Rectal smooth muscle tissue (tissue), 1 donor: ENCODE measurements around the gene HLA-A.
A peak's percentile ranks its signal among the peaks of the same experiment; 100 is the strongest.

Source experiments
- H3K27ac ChIP-seq: one replicate; pipeline ENCODE4 v1.7.0; 2013; ENCODE audit warnings: low read depth, low read length, inconsistent platforms
- H3K27me3 ChIP-seq: one replicate; pipeline ENCODE4 v1.7.0; 2013; ENCODE audit warnings: low read length; ENCODE audit not compliant: control insufficient read depth, insufficient read depth
- H3K36me3 ChIP-seq: one replicate; pipeline ENCODE4 v1.7.0; 2013; ENCODE audit warnings: low read length; ENCODE audit not compliant: control insufficient read depth, insufficient read depth
- H3K4me1 ChIP-seq: one replicate; pipeline ENCODE4 v1.7.0; 2013; ENCODE audit warnings: low read length; ENCODE audit not compliant: control insufficient read depth, insufficient read depth
- H3K4me3 ChIP-seq: one replicate; pipeline ENCODE4 v1.7.0; 2013; ENCODE audit warnings: low read length
- H3K9ac ChIP-seq: one replicate; pipeline ENCODE4 v1.7.0; 2013; ENCODE audit warnings: low read length

The HLA-A gene

GRCh38 chr6:29942275-29943052, at the start of gene HLA-A:
Gene HLA-A, plus strand, starts transcription at chr6:29942532. Its CDS starts 22 bp downstream, at chr6:29942554.
- H3K4me1 ChIP-seq, result peaks cover 3% of the 10 kb centered on the region

DNA sequence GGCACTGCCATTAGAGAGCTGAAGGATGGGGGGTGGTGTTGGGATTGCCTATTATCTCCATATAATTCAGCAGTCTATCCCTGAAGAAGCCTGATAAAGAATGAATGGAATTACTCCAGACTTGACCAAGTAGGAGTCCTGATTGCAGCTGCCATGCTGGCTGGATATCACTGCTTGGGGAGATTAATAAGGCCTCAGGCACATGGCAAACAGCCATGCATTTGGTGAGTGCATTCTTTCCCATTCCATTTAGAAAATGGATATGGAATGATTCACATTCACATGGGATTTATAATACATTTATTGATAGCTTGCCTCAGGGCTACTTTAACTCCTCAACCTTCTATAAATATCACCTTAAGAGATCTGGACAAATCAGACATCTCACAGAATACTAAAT, 49.6 kb upstream of the HLA-A start:
- H3K27me3 ChIP-seq, result no peaks in the 10 kb centered on the region

More at GRCh38 chr6:29942275-29943052, at the start of gene HLA-A:
- H3K36me3 ChIP-seq, result peaks cover 7% of the 10 kb centered on the region
- peak within 1 kb of the TSS; percentile 68 for H3K9ac ChIP-seq
- peak within 1 kb of the TSS; percentile 78 for H3K27ac ChIP-seq
- peak within 1 kb of the TSS; percentile 52 for H3K4me3 ChIP-seq
- H3K27me3 ChIP-seq, result no peaks in the 10 kb centered on the region

DNA sequence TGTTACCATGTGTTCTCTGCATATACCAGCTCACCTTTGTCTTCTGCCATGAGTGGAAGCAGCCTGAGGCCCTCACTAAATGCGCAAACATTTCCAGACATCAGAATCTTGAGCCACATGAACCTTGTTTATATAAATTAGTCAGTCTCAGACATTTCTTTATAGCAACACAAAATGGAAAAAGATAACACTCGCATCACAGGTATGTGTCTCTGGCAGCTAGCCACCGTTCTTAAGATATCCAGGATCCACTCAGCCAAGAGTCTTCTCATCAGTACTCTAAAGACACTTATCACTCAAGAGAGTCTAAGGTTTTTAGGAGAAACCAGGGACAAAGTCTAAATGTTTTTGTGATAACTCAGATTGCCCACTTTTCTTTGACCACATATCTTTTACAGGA, 43.1 kb upstream of the HLA-A start:
- H3K4me3 ChIP-seq, result no peak overlapping the region

More for the DNA sequence above, 49.6 kb upstream of the HLA-A start:
- Histone ChIP-seq H3K4me3 (no peak overlapping the region), H3K4me1 (no peaks in the 10 kb centered on the region), H3K9ac (no peak overlapping the region), H3K27ac (no peak overlapping the region), H3K36me3 (no peaks in the 10 kb centered on the region)

GRCh38 chr6:29905286-29905685, 37.0 kb upstream of the HLA-A start:
- Histone ChIP-seq H3K4me1 (no peaks in the 10 kb centered on the region), H3K9ac (no peak overlapping the region), H3K27ac (no peak overlapping the region), H3K27me3 (no peaks in the 10 kb centered on the region), H3K4me3 (no peak overlapping the region), H3K36me3 (no peaks in the 10 kb centered on the region)

More for the DNA sequence above, 43.1 kb upstream of the HLA-A start:
- Histone ChIP-seq H3K36me3 (no peaks in the 10 kb centered on the region), H3K9ac (no peak overlapping the region), H3K4me1 (no peaks in the 10 kb centered on the region), H3K27ac (no peak overlapping the region), H3K27me3 (no peaks in the 10 kb centered on the region)

DNA sequence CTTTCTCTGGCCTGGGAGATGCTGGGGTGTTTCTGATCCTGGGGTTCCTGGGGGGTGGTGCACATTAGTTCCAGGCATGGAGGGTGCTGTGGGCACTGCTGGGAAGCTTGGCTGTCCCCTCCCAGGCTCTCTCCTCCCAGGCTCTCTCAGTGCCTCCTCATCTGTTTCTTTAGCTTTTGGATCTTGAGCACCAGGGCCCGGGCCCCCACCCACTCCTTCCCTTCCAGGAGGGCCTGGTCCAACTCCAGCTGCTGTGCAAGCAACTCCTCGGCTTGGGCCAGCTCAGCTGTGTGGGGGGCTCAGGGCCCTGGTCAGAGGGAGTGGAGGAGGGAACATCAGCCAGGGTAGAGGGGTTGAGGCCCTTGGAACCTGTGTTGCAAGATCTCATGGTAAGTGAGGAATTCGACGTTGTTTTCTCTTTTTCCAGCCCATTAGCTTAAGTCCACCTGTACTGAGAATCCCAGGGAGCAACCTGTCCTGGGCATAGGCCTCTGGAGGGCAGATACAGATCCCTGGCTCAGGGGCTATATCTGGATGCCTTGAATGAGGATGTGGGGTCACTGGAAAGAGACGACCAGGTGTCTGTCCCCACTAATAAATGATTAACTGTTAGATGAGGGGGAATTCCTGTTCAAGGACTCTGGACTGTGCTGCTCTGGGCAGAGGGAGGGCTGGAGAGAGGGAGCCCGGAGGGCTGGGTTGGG, 34.5 kb upstream of the HLA-A start:
- H3K4me3 ChIP-seq, result no peak overlapping the region
- H3K27me3 ChIP-seq, result peaks cover 3% of the 10 kb centered on the region

GRCh38 chr6:29908341-29908662, 34.0 kb upstream of the HLA-A start:
- no peak overlapping the region for H3K4me3 ChIP-seq
- no peaks in the 10 kb centered on the region for H3K4me1 ChIP-seq
- no peaks in the 10 kb centered on the region for H3K36me3 ChIP-seq
- H3K27ac ChIP-seq, result no peak overlapping the region
- H3K9ac ChIP-seq, result no peak overlapping the region
- peaks cover 3% of the 10 kb centered on the region for H3K27me3 ChIP-seq

More for the DNA sequence above, 34.5 kb upstream of the HLA-A start:
- Histone ChIP-seq H3K36me3 (no peaks in the 10 kb centered on the region), H3K4me1 (no peaks in the 10 kb centered on the region), H3K27ac (no peak overlapping the region), H3K9ac (no peak overlapping the region)

DNA sequence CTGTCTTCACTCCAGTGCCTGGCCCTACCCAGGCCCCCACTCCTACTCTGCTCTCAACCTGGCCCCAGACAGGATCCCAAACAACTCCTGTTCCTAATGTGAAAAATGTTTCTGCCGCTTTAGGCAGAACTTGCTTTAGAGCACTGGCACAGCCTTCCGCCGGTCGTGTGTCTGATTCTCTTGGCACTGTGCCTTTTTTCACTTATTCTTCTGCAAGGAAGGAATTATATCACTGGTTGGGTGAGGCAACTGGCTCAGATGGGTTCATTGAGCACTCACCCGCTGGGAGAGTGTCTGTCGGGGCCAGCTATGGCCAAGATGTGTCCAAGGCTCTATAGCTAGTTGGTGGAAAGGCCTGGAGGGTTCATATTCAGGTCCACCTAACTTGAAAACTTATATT, 33.6 kb upstream of the HLA-A start:
- H3K27me3 ChIP-seq, result peaks cover 3% of the 10 kb centered on the region
- no peaks in the 10 kb centered on the region for H3K4me1 ChIP-seq
- no peaks in the 10 kb centered on the region for H3K36me3 ChIP-seq
- H3K27ac ChIP-seq, result no peak overlapping the region
- no peak overlapping the region for H3K9ac ChIP-seq
- no peak overlapping the region for H3K4me3 ChIP-seq

DNA sequence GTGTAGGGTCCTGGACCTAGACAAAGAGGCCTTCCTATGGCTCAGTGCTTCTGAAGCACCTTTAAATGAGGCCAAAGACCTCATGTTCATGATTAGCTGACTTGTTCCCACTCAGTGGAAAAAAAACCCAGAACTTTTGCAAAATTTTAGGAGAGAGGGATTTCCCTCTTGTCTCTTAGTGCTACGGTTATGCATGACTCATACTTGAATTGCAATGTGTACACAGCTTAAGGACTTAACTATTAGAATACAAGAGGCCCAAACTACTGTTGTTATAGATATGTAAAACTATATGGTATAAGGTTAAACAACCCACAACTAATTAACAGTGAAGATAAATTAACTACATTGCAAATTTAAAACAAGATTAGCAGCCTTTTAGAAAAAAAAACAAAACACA, 32.3 kb upstream of the HLA-A start:
- no peak overlapping the region for H3K9ac ChIP-seq
- H3K27me3 ChIP-seq, result peaks cover 3% of the 10 kb centered on the region
- H3K27ac ChIP-seq, result no peak overlapping the region
- no peak overlapping the region for H3K4me3 ChIP-seq
- H3K4me1 ChIP-seq, result no peaks in the 10 kb centered on the region
- H3K36me3 ChIP-seq, result no peaks in the 10 kb centered on the region

DNA sequence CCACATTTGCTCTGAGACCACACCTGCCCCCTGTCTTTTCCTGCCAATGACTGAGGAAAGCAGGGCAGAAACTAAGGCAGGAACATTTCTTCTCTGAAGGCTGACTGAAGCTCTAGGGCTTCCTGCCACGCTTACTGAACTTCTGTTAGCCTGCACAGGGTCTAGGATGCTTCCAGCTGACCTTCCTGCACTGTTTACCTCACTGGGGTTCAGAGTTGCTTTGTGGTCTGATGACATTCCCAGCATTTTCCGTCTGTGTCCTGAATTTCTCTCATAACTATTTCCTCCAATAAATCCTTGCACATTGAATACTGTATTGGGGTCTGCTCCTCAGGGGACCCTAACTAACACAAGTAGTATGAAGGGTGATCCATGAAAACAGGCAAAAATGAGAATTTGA, 29.5 kb upstream of the HLA-A start:
- Histone ChIP-seq H3K4me1 (no peaks in the 10 kb centered on the region), H3K9ac (no peak overlapping the region), H3K4me3 (no peak overlapping the region), H3K27ac (no peak overlapping the region), H3K27me3 (peaks cover 3% of the 10 kb centered on the region), H3K36me3 (no peaks in the 10 kb centered on the region)

DNA sequence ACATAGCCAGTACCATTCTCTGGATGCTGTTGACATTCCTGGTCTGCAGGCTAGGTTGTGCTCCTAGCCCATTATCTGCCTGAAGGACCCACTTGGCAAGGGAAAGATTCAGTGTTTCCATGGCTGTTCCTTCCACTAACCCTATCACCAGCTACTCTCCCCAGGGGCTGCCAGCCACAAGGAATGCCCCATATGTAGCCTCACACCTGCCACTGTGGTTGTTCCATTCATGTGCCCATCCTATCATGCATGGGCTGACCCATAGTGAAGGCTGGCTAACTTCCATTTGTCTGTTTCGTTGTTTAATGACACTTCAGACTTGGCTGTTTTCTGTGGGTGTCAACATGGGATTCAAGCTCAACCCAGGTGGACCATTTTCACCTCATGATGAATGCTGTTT, 25.6 kb upstream of the HLA-A start:
- no peak overlapping the region for H3K9ac ChIP-seq
- no peaks in the 10 kb centered on the region for H3K36me3 ChIP-seq

DNA sequence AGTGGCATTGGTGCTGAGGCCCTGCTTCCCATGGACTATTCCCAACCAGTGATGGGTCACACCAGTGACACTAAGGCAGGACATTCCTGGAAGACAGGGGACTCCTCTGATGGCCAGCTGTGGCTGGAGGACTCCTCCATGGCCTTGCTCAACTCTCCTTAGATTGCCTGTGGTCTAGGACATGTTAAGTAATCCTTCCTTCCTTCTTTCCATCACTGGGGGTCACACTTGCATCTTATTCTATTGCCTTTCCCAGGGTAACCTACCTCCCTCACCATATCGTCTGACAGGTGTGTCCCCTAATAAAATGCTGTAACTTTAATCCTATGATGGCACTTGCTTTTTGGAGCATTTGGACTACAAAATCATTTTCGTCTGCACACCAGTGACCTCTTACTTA, 24.5 kb upstream of the HLA-A start:
- no peaks in the 10 kb centered on the region for H3K36me3 ChIP-seq
- no peaks in the 10 kb centered on the region for H3K4me1 ChIP-seq
- H3K9ac ChIP-seq, result no peak overlapping the region
- H3K4me3 ChIP-seq, result no peak overlapping the region
- no peak overlapping the region for H3K27ac ChIP-seq
- H3K27me3 ChIP-seq, result no peaks in the 10 kb centered on the region

More for the DNA sequence above, 25.6 kb upstream of the HLA-A start:
- H3K4me3 ChIP-seq, result no peak overlapping the region
- peaks cover 3% of the 10 kb centered on the region for H3K27me3 ChIP-seq
- no peak overlapping the region for H3K27ac ChIP-seq
- no peaks in the 10 kb centered on the region for H3K4me1 ChIP-seq

GRCh38 chr6:29919506-29920445, 22.6 kb upstream of the HLA-A start:
- H3K4me3 ChIP-seq, result no peak overlapping the region
- H3K27me3 ChIP-seq, result no peaks in the 10 kb centered on the region
- no peak overlapping the region for H3K9ac ChIP-seq
- no peaks in the 10 kb centered on the region for H3K36me3 ChIP-seq
- H3K4me1 ChIP-seq, result no peaks in the 10 kb centered on the region
- no peak overlapping the region for H3K27ac ChIP-seq
